Glomerular endothelial cell (primary cell): ENCODE data around the gene THRB. TPM values are rescaled to one million over a fixed set of nuclear protein-coding genes. Genes with fewer than 3 reads are reported as not detected.
"Not testable (repeated sequence)": the region's sequence is repeated elsewhere in the genome, so short reads cannot be mapped to it uniquely, and the experiment has no call there.

Source experiments
- DNase-seq: peaks from one replicate; pipeline ENCODE4 v3.0.0-alpha.2; 2011; ENCODE audit warnings: low read depth, low spot score; ENCODE audit errors: extremely low read depth
- total RNA-seq: library from RNA; depleted of rRNA; stranded (reverse); fragments of >200 nt; gene quantifications from 2 replicates; pipeline ENCODE4 v1.2.3, GENCODE V29; 2015

The THRB gene
- total RNA-seq, 1 donor from 2014 or later, result 0.06 TPM

GRCh38 chr3:24410860-24411259 lies 83.8 kb downstream of the THRB start:
- DNase-seq, result no peak

GRCh38 chr3:24407980-24408680 lies 86.5 kb downstream of the THRB start:
- DNase-seq, result no peak

- no peak for DNase-seq
Measured at GRCh38 chr3:24406900-24407299, 87.8 kb downstream of the THRB start.

- no peak for DNase-seq
Measured at GRCh38 chr3:24405057-24405456, 89.6 kb downstream of the THRB start.

GRCh38 chr3:24401811-24402185 lies 92.9 kb downstream of the THRB start:
- no peak for DNase-seq

- DNase-seq, result no peak
Measured at GRCh38 chr3:24401090-24401810, 93.4 kb downstream of the THRB start.

- no peak for DNase-seq
Measured at GRCh38 chr3:24400450-24400849, 94.2 kb downstream of the THRB start.

GRCh38 chr3:24400015-24400414 lies 94.6 kb downstream of the THRB start:
- no peak for DNase-seq

- DNase-seq, result no peak
Measured at GRCh38 chr3:24399614-24400013, 95.0 kb downstream of the THRB start.

- not testable (repeated sequence) for DNase-seq
Measured at GRCh38 chr3:24398712-24399111, 95.9 kb downstream of the THRB start.

- DNase-seq, result no peak
Measured at GRCh38 chr3:24396338-24396737, 98.3 kb downstream of the THRB start.

GRCh38 chr3:24394754-24395153 lies 99.9 kb downstream of the THRB start:
- no peak for DNase-seq

GRCh38 chr3:24393316-24393715 lies 101.3 kb downstream of the THRB start:
- DNase-seq, result no peak

GRCh38 chr3:24390169-24391130 lies 104.2 kb downstream of the THRB start:
- no peak for DNase-seq

GRCh38 chr3:24389108-24390090 lies 105.3 kb downstream of the THRB start:
- DNase-seq, result no peak

- DNase-seq, result no peak
Measured at GRCh38 chr3:24388611-24389010, 106.0 kb downstream of the THRB start.

- no peak for DNase-seq
Measured at GRCh38 chr3:24388159-24388558, 106.5 kb downstream of the THRB start.

- DNase-seq, result no peak
Measured at GRCh38 chr3:24387493-24387892, 107.2 kb downstream of the THRB start.

- DNase-seq, result no peak
Measured at GRCh38 chr3:24387000-24387399, 107.7 kb downstream of the THRB start.

- DNase-seq, result no peak
Measured at GRCh38 chr3:24386458-24386857, 108.2 kb downstream of the THRB start.
